GM21529 (cell line): ENCODE measurements around the gene SGMS2.

Experiments used
- ATAC-seq: cut with Tn5 transposase; IDR thresholded peaks from one replicate; pipeline ENCODE4 v1.9.1; 2021; ENCODE audit not compliant: unreplicated experiment

Gene SGMS2

DNA sequence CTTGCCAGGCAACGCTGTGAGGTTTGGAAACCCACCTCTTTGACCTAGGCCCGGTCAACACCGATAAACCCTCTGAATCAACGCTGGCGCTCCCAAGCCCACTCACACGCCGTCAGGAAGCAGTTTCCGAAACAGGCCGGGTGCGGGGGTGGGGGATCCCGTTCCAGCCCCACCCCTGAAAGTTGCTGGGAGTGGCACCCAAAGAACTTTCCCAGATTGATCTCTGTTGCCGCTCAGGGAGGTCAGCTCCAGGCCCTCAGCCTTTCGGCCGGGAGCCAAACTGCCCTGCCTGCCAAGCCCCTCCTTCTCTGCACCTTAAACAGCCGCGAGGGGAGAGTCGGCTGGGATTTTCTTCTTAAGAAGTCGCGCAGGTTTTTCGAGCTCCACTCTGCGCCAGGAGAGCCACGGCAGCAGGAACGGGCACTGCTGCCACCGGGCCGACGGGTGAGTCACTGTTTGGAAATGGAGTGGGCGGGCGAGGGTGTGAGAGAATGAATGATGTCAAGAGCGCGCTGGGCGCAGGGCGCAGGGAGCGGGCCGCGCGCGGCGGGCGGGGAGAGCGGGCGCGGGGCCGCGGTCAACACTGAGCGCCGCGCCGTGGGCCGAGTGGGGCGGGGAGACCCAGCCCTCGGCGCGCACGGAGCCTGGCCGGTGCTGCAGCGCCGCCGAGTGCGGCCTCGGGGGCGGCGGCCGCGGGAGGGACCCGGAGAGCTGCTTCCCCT lies at the start of gene SGMS2:
TSS of gene SGMS2 (plus strand) at position 583 of the 722 bp plus-strand sequence. CDS start 70,622 bp downstream, outside the sequence.
- ATAC-seq, result peak; percentile 59

DNA sequence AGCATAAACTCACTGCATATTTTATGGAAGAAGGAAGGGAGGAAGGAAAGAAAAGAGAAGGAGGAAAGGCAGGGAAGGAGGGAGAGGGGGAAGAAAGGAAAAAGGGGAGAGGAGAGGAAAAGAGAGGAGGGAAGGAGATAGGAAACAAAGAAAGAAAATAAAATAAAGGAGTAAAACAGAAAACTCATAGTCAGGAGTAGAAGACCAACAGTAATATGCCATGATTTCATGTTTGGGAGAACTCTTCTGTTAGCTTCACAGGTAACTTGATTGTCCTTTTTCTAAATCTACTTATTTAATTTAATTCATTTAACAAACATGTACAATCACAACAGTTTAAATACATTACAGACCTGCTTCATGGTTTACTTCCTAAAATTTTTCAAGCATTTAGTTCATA lies 46.8 kb upstream of the SGMS2 start:
- ATAC-seq, result no peak

DNA sequence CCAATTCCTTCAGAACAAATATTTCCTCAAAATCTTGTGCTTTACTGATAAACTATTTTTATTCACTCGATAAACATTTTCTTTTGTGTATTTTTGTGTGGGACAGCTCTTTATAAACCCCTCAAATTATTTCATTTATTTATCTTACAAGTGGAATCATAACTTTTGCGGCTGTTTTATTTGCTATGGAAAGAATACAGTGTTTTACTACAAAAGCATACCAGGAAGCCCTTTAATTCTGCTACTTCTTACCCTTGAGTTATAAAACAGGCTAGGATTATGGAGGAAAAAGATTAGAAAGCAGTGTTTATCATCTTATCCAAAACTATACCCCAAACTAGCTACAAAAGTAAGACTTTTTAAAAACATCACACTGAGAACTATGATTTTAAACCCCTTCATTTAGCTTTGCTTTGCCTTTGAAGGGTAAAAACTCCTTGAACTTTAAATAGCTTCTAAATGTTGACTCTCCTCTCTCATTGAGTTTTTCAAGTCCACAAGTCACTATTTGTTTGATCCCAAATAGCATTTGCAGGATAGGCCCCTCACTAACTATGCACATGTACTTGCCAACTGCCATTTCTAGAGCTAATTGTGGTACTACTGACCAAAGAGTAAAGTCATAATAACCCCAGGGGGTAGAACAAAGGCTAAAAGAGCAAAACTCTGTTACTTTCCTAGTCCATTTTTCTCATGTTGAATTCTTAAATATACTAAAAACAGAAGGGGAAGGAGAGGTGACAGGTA lies 45.8 kb upstream of the SGMS2 start:
- no peak for ATAC-seq

DNA sequence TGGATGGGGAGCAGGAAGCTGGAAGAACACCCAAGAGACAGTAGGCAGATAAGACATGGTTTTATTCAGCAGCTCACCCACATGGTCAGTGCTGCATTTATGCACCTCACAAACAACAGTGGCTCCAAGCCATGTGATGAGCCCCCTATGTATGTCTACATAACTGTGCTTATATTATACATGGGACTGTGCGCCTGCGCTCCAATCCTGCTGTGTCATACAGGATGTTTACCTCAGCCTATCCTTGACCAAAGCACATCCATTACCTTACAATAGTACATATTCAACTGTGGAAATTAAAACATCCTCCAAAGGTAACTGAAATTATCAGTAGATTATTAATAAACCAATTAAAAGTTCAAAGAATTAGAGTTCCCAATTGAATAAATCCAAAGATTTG lies 44.1 kb upstream of the SGMS2 start:
- ATAC-seq, result no peak

DNA sequence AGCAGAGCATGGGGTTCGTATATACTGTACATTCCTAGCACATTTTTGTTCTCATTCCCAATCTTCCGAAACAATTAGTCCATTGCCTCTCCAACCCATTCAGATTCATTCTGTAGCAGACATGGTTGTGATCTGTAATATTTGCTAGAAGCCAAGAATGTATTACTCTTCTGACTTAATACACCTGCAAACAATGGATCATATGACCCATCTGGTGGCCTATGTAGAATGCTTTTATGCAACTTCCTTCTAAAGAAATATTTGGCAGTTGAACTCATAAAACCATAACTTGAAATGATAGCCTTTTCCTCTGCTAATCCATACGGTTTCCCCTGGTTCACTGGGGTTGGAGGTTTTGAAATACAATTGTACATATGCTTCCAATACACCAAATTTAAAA lies 32.8 kb upstream of the SGMS2 start:
- no peak for ATAC-seq

DNA sequence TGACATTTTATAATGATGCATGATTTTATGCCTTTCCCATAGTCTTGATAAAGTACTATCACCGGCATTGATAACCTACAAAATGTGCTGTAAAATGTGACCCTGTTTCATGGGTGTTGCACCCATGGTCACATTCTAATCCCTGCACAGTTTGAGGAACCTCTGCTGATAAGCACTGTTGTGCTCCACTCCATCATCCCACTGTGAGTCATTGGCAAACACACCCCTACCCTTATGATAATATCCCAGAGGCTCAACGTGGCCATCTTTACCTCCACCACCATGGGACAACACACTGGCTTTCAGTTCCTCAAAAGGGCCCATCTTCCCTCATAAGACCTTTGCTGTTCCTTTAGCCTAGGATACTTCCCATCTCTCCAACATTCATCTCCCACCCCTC lies 32.0 kb upstream of the SGMS2 start:
- no peak for ATAC-seq

DNA sequence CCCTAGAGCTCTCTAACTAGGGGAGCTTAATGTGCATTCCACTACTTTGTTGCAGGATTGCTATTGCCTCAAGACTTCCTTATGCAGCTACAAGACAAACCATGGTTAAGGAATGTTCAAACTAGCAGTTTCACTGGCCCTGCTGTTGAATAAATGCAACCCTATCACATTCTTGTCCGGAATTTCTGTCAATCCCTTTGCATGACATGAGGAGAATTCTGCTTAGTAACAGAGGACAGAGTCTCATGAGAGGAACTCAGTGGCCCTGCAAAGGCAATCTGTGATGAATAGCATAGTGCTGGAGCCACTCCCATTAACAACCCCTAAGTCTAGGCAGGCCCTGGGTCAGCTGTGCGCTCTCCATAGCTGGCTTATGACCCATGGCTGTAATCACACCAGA lies 30.7 kb upstream of the SGMS2 start:
- no peak for ATAC-seq

DNA sequence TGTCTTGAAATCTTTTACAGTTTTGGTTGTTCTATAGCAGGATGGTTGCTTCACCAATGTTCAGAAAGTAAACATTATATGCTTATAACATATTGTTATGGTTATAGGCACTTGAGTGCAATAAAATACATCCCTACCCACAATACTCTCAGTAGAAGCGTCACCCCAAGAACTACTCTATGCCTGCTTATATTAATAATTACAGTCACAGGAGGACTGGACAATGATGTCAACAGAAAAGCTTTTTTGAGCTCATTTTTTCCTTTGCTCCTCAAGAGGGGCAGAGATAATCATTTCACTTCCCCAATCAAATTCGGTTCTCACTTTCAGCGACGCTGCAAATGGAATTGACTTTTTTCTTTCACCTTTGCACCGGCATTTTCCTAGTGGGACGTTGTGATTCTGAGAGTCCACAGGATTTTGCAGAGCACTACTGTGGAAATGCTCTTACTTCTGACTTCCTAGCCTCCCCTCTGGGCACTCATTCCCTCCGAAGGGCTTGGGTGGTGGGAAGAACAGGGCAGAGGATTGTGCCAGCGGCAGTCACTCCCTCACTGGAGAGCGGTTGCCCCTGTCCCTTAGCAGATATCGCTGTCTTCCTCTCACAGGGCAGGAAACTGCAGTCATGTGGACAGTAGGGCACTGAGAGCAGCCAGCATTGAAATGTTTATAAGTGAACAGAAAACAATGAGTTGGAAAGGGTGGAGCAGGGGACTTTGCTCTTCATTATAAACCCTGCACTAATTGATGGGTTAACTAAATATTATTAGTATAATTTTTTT lies 24.9 kb upstream of the SGMS2 start:
- no peak for ATAC-seq

DNA sequence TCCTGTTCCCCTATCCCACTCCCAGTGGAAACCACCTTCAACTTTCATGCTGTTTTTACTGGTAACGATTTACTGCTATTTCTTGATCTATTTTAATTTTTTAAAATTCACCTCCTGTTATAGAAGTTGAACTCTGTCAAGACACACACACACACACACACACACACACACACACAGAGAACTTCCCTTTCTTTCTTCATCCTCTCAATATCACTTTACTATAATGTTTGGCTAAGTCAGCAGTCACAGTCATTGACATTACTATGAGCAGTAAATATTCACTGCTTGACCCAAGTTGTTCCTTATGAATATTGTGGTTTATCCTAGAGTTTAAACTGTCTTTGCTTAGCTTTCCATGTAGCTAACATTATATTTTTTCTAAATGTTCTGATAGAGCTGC lies 24.0 kb upstream of the SGMS2 start:
- no peak for ATAC-seq

DNA sequence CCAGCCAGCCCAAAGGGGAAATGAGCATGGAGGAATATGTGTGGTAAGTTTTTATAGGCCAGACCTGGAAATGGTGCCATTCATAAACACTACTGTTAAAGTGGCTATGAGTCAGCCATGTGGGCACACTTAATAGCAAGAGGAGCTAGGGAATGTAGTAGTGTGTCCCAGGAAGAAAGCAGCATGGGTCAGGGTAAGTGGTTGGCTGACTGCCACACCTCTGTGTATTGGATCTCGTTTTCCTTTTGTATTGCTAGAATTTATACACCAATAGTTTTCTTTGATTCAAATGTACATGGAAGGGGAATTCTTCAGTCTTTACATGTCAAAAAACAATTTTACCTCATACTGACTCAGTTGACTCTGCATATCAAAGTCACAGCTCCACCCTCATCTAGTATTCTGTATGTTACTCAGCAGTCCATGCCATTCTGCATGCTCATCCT lies 22.9 kb upstream of the SGMS2 start:
- no peak for ATAC-seq

DNA sequence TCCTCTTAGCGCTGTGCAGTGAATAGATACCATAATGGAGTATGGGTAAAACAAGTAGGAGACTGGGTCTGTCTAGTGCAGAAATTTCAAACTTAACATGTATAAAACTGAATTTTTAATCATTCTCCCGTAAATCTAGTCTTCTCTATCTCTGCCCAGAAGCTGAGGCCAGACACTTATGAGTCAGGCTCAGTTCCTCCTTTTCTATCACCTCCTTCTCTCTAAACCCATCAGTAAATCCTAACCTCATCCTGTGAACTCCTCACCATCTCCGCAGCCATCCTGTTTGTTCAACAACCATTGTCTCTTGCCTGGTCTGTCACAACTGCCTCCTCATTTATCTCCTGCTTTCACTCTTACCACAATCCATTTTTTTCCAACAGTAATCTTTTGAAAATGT lies 19.8 kb upstream of the SGMS2 start:
- no peak for ATAC-seq

DNA sequence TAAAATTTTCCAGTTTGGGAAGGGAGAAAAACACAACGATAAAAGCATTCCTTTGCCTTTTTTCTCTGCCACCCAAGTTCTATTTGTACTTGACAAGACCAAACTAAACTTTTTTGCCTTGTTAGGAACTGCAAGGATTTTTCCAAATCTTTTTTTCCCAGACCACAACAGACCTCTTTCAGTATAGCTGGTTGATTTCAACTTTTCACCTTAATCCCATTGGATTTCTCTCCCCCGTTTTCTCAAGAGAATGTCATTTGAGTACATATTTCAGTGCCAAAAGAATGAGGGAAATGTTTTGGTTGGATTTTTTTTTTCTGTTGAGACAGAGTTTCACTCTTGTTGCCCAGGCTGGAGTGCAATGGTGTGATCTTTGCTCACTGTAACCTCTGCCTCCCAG lies 18.5 kb upstream of the SGMS2 start:
- ATAC-seq, result no peak

DNA sequence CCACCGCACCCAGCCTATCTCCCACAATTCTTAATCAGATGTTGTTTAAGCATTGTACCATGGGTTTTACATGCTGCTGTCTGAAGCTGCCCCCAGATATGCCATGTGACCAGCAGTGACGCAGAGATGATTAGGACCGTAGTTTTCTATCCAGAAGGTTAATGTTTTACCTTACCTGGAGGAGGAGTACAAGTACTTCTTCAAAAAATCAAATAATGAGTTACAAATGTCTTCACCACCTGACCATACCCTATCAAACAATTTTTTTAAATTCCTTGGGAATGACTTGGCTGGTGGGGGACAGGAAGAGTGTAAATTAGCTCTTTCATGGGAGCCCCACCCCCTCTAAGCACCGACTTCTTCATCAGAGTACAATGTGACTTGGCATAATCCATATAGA lies 16.2 kb upstream of the SGMS2 start:
- no peak for ATAC-seq

DNA sequence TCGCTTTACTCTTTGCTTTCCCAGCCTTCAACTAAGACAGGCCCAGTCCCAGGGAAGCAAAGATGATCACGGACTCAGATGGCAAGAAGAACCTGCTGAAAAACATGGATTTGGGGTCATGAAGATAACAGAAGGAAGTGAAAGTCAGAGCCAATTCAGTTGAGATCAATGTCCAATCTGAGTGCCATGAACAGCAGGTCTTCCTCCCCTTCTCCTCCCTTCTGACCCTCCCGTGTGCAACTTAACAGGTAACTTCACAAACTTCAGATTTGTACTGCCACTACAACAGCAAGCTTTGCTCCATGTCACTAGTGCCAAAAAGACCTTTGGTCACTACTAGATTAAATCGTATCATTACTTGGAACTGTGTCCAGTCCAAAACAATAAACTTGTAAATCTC lies 15.5 kb upstream of the SGMS2 start:
- ATAC-seq, result no peak

DNA sequence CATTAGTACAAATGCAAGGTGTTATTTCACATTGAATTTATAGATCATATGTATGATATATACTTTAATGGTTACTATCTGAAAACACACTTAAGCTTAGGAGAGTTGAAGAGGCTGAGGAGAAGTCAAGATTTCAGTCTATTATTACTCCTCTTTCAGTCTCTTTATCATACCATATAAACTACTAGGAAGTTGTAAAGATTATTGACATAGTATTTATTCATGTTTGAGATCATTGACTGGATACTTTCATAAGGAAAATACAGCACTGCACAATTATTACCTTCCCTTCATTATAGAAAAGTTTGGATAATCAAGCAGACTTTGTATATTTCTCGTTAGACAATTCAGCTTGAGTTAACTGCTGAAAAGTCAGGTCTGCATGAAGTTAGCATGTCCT lies 10.0 kb upstream of the SGMS2 start:
- no peak for ATAC-seq

DNA sequence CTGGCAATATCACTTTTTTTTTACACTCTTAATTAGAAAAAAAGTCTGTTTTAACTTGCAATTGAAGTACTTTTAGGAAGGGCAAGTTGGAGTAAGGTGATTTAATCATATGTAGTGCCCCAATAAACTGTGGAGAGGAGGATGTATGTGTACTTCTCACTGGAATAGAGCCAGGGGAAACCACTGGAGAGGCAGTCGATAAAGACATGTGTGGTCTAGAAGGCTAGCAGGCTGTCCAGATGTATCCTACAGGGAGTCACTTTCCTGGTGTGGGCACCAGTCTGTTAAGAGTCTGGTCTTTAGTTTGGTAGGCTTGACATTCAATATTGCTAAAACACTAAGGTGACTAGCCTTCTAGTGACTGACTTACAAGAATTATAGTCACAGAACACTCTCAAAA lies 9.6 kb upstream of the SGMS2 start:
- ATAC-seq, result no peak

DNA sequence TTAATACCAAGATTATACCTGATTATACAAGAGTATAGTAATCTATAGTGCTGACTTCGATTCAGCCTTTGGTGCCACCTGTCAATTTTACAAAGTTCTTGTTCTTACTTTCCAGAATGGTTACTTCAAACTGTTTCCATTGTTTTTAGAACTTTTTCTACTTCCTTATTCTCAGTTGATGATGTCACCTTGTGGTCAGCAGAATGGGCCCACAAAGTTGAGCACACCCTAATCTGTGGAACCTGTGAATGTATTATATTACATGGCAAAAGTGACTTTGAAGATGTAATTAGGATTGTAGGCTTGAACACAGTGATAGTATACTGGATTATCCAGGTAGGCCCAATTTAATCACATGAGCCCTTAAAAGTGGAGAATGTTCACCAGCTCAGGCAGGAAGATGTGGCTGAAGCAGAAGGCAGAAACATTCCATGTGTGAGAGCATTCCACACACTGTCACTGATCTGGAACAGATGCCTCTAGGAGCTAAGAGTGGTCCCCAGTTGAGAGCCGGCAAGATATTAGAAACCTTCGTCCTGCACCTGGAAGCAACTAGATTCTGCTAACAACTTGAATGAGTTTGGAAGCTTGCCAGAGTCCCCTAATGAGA lies 6.3 kb upstream of the SGMS2 start:
- ATAC-seq, result no peak

DNA sequence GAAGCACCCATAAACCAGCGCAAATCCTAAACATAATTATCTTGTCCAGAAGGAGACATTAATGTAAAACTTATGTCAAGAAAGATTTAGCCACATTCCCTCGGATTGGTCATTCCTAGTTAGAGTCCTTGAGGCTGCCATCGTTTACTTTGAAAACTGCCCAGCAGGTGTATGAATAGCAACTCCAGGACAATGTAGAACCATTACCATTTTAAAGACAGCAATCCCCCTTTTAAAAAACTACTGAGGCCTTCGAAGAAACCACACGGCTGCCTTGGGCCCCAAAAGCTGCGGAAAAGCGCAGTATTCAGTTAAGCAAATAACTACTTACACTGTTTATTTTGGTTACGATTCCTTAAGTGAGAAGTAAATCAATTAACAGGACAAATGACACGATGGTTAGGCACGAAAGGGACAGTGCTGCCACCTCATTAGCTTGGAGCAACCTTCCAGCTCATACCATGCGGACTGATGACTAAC lies 822 bp upstream of the SGMS2 start:
- no peak for ATAC-seq

DNA sequence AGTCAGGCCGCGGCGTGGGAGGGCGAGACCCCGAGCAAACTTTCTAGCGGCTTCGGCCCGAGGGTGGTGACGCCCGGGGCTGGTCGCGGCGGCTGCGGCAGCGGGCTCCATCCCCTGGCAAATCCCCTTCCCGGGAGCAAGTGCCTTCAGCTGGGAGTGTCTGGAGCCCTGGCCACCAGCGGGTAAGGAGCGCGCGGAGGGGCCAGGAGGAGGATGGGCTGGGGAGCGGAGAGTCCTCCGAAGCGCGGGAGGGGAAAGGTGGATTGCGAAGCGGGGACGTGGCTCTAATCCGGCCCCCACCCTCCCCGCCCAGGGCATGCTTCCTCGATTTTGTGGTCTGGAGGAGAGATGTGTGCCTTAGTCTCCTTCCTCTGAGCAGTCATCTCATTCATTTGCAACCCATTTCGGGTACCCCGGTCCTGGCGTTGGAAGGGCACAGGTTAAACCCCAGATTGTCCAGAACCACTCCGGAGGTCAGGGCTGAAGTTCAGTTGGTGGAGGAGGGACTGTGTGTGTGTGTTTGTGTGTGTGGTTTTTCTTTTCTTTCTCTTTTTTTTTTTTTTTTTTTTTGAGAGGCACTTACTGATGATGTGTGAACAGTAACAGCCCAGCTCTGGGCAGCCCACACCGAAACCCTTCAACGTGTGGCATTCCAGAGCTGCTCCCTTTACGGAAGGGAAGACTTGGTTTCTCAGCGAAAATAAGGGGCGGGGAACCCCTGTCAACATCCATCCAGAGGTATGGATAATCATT lies 516 bp downstream of the SGMS2 start:
- peak; percentile 27 for ATAC-seq

DNA sequence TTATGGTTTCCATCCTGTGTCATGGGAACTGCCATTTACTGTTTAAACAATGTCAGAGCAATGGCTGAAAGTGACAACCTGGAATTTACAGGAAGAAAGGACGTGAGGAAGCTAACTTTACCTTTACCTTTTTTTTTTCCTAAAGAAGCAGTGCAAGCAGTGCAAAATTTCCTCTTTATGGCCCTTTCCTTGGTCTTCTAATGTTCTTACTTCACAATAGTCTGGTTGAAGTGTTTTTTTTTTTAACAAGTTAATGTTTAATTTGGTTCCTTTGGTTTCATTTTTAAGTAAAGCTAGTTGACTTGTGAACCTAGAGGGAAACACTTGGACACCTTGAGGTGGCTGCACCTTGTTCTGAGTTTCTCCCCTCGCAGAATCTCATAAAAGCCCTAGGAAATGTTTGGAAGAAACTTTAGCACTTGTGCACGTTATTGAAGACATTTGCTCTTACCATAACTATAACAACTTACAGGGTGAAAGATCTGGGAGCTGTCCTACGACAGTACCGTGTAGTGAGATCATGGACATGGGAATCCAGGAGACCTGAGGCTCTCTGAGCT lies 1.8 kb downstream of the SGMS2 start:
- ATAC-seq, result no peak
